Measurements from ENCODE around the gene EPS8.

DNA sequence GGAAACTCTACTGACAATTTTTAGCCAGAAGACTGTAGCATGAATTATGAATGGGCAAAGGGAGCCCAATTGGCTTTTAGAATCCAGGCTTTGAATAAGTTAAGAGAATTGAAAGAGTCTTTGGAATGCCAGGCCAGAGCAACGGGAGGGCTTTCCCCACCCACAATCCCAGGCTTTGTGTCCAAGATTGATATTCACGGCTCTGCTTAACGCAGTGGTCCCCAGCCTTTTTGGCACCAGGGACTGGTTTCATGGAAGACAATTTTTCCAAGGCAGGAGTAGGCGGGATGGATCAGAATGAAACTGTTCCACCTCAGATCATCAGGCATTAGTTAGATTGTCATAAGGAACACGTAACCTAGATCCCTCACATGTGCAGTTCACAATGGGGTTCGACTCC is 79.6 kb downstream of the EPS8 start:
- TF ChIP-seq, protein P1, sequence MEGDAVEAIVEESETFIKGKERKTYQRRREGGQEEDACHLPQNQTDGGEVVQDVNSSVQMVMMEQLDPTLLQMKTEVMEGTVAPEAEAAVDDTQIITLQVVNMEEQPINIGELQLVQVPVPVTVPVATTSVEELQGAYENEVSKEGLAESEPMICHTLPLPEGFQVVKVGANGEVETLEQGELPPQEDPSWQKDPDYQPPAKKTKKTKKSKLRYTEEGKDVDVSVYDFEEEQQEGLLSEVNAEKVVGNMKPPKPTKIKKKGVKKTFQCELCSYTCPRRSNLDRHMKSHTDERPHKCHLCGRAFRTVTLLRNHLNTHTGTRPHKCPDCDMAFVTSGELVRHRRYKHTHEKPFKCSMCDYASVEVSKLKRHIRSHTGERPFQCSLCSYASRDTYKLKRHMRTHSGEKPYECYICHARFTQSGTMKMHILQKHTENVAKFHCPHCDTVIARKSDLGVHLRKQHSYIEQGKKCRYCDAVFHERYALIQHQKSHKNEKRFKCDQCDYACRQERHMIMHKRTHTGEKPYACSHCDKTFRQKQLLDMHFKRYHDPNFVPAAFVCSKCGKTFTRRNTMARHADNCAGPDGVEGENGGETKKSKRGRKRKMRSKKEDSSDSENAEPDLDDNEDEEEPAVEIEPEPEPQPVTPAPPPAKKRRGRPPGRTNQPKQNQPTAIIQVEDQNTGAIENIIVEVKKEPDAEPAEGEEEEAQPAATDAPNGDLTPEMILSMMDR (IDR thresholded peaks at IDR 0.05), result no peak
- TF ChIP-seq POLR2AphosphoS5 (IDR thresholded peaks at IDR 0.05; ENCODE audit: low read depth, low read length) (no peak), TCF7L2 (IDR thresholded peaks at IDR 0.05; ENCODE audit: low read depth, low read length) (no peak), REST (IDR thresholded peaks at IDR 0.05; ENCODE audit: insufficient read depth in 1 of 2, low read depth in 2 of 2, low read length in 1 of 2) (no peak), SIN3A (IDR thresholded peaks at IDR 0.05; ENCODE audit: borderline replicate concordance, insufficient read depth, low read depth, low read length) (no peak)
